ENCODE measurements around the gene SLC15A3.

GRCh38 chr11:60992842-60993409 lies 41.0 kb upstream of the SLC15A3 start:
- TF ChIP-seq POLR2AphosphoS5 (IDR thresholded peaks at IDR 0.05; ENCODE audit: low read depth, low read length) = no peak
- TF ChIP-seq SIN3A (IDR thresholded peaks at IDR 0.05; ENCODE audit: borderline replicate concordance, insufficient read depth, low read length) = no peak

Data from PFSK-1 (cell line).